SH-SY5Y (cell line): ENCODE data around the gene LAMC1.

ENCODE experiments used
- GATA2 ChIP-seq: IDR thresholded peaks from 2 replicates; pipeline ENCODE4 v1.6.1; 2011; ENCODE audit warnings: mild to moderate bottlenecking, low read depth, low read length
- GATA3 ChIP-seq: IDR thresholded peaks from 2 replicates; pipeline ENCODE4 v1.6.1; 2011; ENCODE audit warnings: low read depth, mild to moderate bottlenecking, low read length, moderate library complexity

DNA sequence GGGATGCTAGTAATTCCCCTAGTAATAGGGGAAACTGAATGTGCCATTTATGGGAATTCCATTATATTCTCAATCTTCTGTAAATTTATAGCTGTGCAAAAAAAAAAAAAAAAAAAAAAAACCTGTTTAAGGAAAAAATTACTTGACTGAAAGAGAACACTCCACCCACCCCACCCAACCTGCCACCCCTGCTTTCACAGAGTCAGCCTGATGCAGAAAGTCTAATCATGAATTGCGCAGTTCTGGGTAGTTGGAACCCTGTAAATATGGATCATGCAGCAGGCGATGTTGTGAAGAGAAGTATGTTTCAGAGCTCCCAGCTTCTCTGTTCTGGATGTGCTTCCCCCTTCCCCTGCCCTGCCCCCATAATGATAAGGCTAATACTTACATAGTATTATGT lies 143.2 kb downstream of the LAMC1 start:
- no peak for TF ChIP-seq GATA3
- no peak for TF ChIP-seq GATA2
